GM18505 (cell line): ENCODE data around the gene MYH16.
"Not testable (repeated sequence)": the region's sequence is repeated elsewhere in the genome, so short reads cannot be mapped to it uniquely, and the experiment has no call there.

Source experiments
- ATAC-seq: cut with Tn5 transposase; IDR thresholded peaks from one replicate; pipeline ENCODE4 v1.9.1; 2021; ENCODE audit not compliant: unreplicated experiment
- POLR2A ChIP-seq: IDR thresholded peaks from 4 replicates; pipeline ENCODE4 v1.6.1; 2011; ENCODE audit warnings: borderline replicate concordance; ENCODE audit not compliant: insufficient read depth, insufficient read length; ENCODE audit errors: extremely low read depth

The MYH16 gene

GRCh38 chr7:99293650-99294049 is 21.0 kb downstream of the MYH16 start:
- no peak for ATAC-seq
- TF ChIP-seq POLR2A = no peak

- TF ChIP-seq POLR2A = no peak
- no peak for ATAC-seq
These were observed 23.8 kb downstream of the MYH16 start for GRCh38 chr7:99296471-99296870.

- TF ChIP-seq POLR2A = no peak
- no peak for ATAC-seq
These were observed 28.9 kb downstream of the MYH16 start for GRCh38 chr7:99301496-99301895.

- no peak for TF ChIP-seq POLR2A
- ATAC-seq = no peak
These were observed 33.0 kb downstream of the MYH16 start for GRCh38 chr7:99305473-99306260.

GRCh38 chr7:99308461-99309074 is 35.9 kb downstream of the MYH16 start:
- no peak for ATAC-seq
- no peak for TF ChIP-seq POLR2A

- TF ChIP-seq POLR2A = no peak
- no peak for ATAC-seq
These were observed 36.5 kb downstream of the MYH16 start for GRCh38 chr7:99309111-99309510.

GRCh38 chr7:99310004-99310403 is 37.4 kb downstream of the MYH16 start:
- no peak for ATAC-seq
- TF ChIP-seq POLR2A = no peak

GRCh38 chr7:99311702-99312101 is 39.1 kb downstream of the MYH16 start:
- ATAC-seq = no peak
- no peak for TF ChIP-seq POLR2A

GRCh38 chr7:99312316-99313203 is 39.9 kb downstream of the MYH16 start:
- no peak for ATAC-seq

GRCh38 chr7:99313204-99313573 is 40.5 kb downstream of the MYH16 start:
- TF ChIP-seq POLR2A = no peak
- no peak for ATAC-seq

More at GRCh38 chr7:99312316-99313203, 39.9 kb downstream of the MYH16 start:
- TF ChIP-seq POLR2A = no peak

GRCh38 chr7:99314504-99314903 is 41.9 kb downstream of the MYH16 start:
- TF ChIP-seq POLR2A = no peak
- ATAC-seq = no peak

GRCh38 chr7:99320371-99320770 is 47.7 kb downstream of the MYH16 start:
- ATAC-seq = no peak
- no peak for TF ChIP-seq POLR2A

GRCh38 chr7:99322659-99323058 is 50.0 kb downstream of the MYH16 start:
- ATAC-seq = not testable (repeated sequence)
